HepG2 (cell line): ENCODE measurements around the gene NUDCD3. TPM values are rescaled to one million over a fixed set of nuclear protein-coding genes. Genes with fewer than 3 reads are reported as not detected.

Experiments
- ATAC-seq: fragments of 200-7000 bp; cut with Tn5 transposase; 3 replicates; pipeline ENCODE4 v1.9.1; 2020; ENCODE audit warnings: mild to moderate bottlenecking, moderate library complexity
- BruUV-seq: library from RNA; stranded (reverse); fragments of 400-500 nt; replicated peaks from 2 replicates; lab custom pipeline; 2021; lab: Mats Ljungman, UMichigan
- CTCF ChIA-PET: fragments of 300-600 bp; formaldehyde crosslinking; extraction: SDS; loops from one replicate; lab custom pipeline; 2021; ENCODE audit warnings: low total read pairs, inconsistent platforms, low intra/inter-chr PET ratio; lab: Yijun Ruan, JAX
- POLR2A ChIA-PET: fragments of 350-600 bp; sonication (Branson Sonifier 250); formaldehyde crosslinking; loops from one replicate; lab custom pipeline; 2020; ENCODE audit warnings: antibody characterized with exemption, inconsistent platforms; lab: Yijun Ruan, JAX
- DNase-seq: peaks from one replicate; pipeline ENCODE4 v3.0.0-alpha.2; 2015; ENCODE audit warnings: low spot score
- FAIRE-seq: peaks from 3 replicates; lab custom pipeline; 2011; peaks lifted over from hg19 to GRCh38; lab: Jason Lieb, UNC
- H2AFZ ChIP-seq: one replicate; pipeline ENCODE4 v1.6.1; 2011; ENCODE audit warnings: low read length, inconsistent platforms
- H3K27ac ChIP-seq: fragments of 300-600 bp; 3 replicates; pipeline ENCODE4 v1.8.0; 2011; ENCODE audit warnings: mixed run types, mild to moderate bottlenecking, mixed read lengths, low read length, inconsistent platforms; ENCODE audit not compliant: insufficient read depth; ENCODE audit errors: extremely low read length
- H3K27me3 ChIP-seq, 2 experiments: fragments of 200-600 bp in 1 of 2; 2 replicates in 1 of 2; 3 replicates in 1 of 2; pipeline versions ENCODE4 v1.6.0 to v1.8.0; 2011; ENCODE audit warnings: low read length in 2 of 2, mild to moderate bottlenecking in 2 of 2, moderate library complexity in 2 of 2, inconsistent platforms in 1 of 2; ENCODE audit not compliant: insufficient read depth in 2 of 2, control insufficient read depth in 1 of 2
- H3K36me3 ChIP-seq, 2 experiments: fragments of 200-600 bp in 1 of 2; replicated peaks in 1 of 2; 2 replicates in 1 of 2; 3 replicates in 1 of 2; pipeline versions ENCODE4 v1.5.1 to v1.8.0; 2011; ENCODE audit warnings: low read length in 2 of 2, inconsistent platforms in 1 of 2; ENCODE audit not compliant: insufficient read depth in 2 of 2, control insufficient read depth in 1 of 2
- H3K4me1 ChIP-seq: 2 replicates; pipeline ENCODE4 v1.5.1; 2012; ENCODE audit warnings: low read length, inconsistent platforms; ENCODE audit not compliant: insufficient read depth
- H3K4me2 ChIP-seq: 2 replicates; pipeline ENCODE4 v1.6.0; 2011; ENCODE audit warnings: low read depth, low read length, inconsistent platforms
- H3K4me3 ChIP-seq, 3 experiments: fragments of 200-600 bp in 1 of 3; sonication (generic), shearing (Covaris generic) in 1 of 3; replicated peaks in 1 of 3; 2 replicates each; pipeline ENCODE4 v1.5.1; 2011 to 2016; ENCODE audit warnings: low read length in 3 of 3, inconsistent platforms in 2 of 3, low read depth in 2 of 3, mild to moderate bottlenecking in 2 of 3, control low read depth in 1 of 3, mixed read lengths in 1 of 3; ENCODE audit not compliant: insufficient read depth in 1 of 3
- H3K79me2 ChIP-seq: one replicate; pipeline ENCODE4 v1.6.1; 2011; ENCODE audit warnings: low read length, inconsistent platforms; ENCODE audit not compliant: insufficient read depth
- H3K9ac ChIP-seq: 2 replicates; pipeline ENCODE4 v1.6.0; 2011; ENCODE audit warnings: mild to moderate bottlenecking, low read depth, low read length, inconsistent platforms; ENCODE audit not compliant: insufficient read depth
- H3K9me3 ChIP-seq: 2 replicates; pipeline ENCODE4 v1.5.1; 2012; ENCODE audit warnings: mild to moderate bottlenecking, low read length
- H4K20me1 ChIP-seq: 2 replicates; pipeline ENCODE4 v1.6.0; 2011; ENCODE audit warnings: inconsistent platforms, mild to moderate bottlenecking, low read length, moderate library complexity; ENCODE audit not compliant: insufficient read depth
- CEBPB ChIP-seq: IDR thresholded peaks from 2 replicates; pipeline ENCODE4 v1.6.1; 2011; ENCODE audit warnings: low read depth, low read length, improper control_type of control experiment, borderline replicate concordance
- ELK4 ChIP-seq: sonication (generic); formaldehyde crosslinking; IDR thresholded peaks from 2 replicates; pipeline ENCODE4 v1.9.0; 2021; ENCODE audit warnings: missing genetic modification reagents, borderline replicate concordance
- HDAC6 ChIP-seq: fragments of 200-600 bp; sonication (generic); IDR thresholded peaks from 2 replicates; pipeline ENCODE4 v1.7.0; 2017; ENCODE audit warnings: mild to moderate bottlenecking, antibody characterized with exemption, low read length, low read depth
- HES4 ChIP-seq: sonication (generic); formaldehyde crosslinking; IDR thresholded peaks from 2 replicates; pipeline ENCODE4 v1.9.0; 2021; ENCODE audit warnings: mild to moderate bottlenecking, missing genetic modification reagents, borderline replicate concordance
- POLR2AphosphoS2 ChIP-seq: IDR thresholded peaks from 2 replicates; pipeline ENCODE4 v1.6.1; 2011; ENCODE audit warnings: low read depth, low read length, improper control_type of control experiment
- SUZ12 ChIP-seq: fragments of 150-350 bp; IDR thresholded peaks from 2 replicates; pipeline ENCODE4 v1.6.1; 2014; ENCODE audit warnings: low read depth, low read length
- XBP1 ChIP-seq: sonication (generic); formaldehyde crosslinking; IDR thresholded peaks from 2 replicates; pipeline ENCODE4 v1.5.0; 2020; ENCODE audit warnings: missing genetic modification reagents
- ZBTB20 ChIP-seq: sonication (generic); formaldehyde crosslinking; IDR thresholded peaks from 2 replicates; pipeline ENCODE4 v1.8.1; 2023; ENCODE audit warnings: missing genetic modification reagents, low read depth, mild to moderate bottlenecking, borderline replicate concordance
- ZBTB7A ChIP-seq: sonication (generic); formaldehyde crosslinking; IDR thresholded peaks from 2 replicates; pipeline ENCODE4 v1.8.0; 2022; ENCODE audit warnings: mild to moderate bottlenecking, missing genetic modification reagents
- ZFAT ChIP-seq: sonication (generic); formaldehyde crosslinking; conservative IDR thresholded peaks from 2 replicates; pipeline ENCODE4 v1.8.1; 2023; ENCODE audit warnings: missing genetic modification reagents, inconsistent platforms
- ZNF280D ChIP-seq: sonication (generic); formaldehyde crosslinking; IDR thresholded peaks from 2 replicates; pipeline ENCODE4 v1.5.1; 2020; ENCODE audit warnings: mild to moderate bottlenecking, missing genetic modification reagents
- ZNF556 ChIP-seq: sonication (generic); formaldehyde crosslinking; IDR thresholded peaks from 2 replicates; pipeline ENCODE4 v1.4.0; 2020; ENCODE audit warnings: mild to moderate bottlenecking, missing genetic modification reagents, borderline replicate concordance
- ZNF883 ChIP-seq: sonication (generic); formaldehyde crosslinking; IDR thresholded peaks from 2 replicates; pipeline ENCODE4 v1.5.1; 2020; ENCODE audit warnings: mild to moderate bottlenecking, missing genetic modification reagents; ENCODE audit errors: not compliant biosample characterization
- WGBS: methylation state at CpG from one replicate; pipeline ENCODE4 v1.1.6; 2017; ENCODE audit warnings: low lambda C conversion rate; 5-methylcytosine and 5-hydroxymethylcytosine counted together
- in situ Hi-C: cut with HindIII; loops from 2 replicates; pipeline ENCODE4 v1.10.0; 2017; ENCODE audit warnings: low pct_unique_long_range_greater_than_20kb; ENCODE audit not compliant: extremely low pct_ligation_motif_present
- intact Hi-C: fragments of 100-400 bp; cut with micrococcal nuclease; formaldehyde crosslinking; loops from one replicate; pipeline ENCODE4 v1.10.0; 2022; ENCODE audit not compliant: unreplicated experiment
- polyA plus RNA-seq, 8 experiments: library from polyadenylated mRNA; depleted of rRNA in 3 of 8; stranded (reverse) in 7 of 8; unstranded in 1 of 8; fragments of >200 nt; fragmentation: Illumina TruSeq in 4 of 8; extraction: Trizol in 4 of 8; gene quantifications; 2 replicates each; pipeline versions ENCODE4 v1.2.1 to v1.2.3, GENCODE V29; 2011 to 2016; ENCODE audit warnings: low read depth in 4 of 8, missing spikeins in 1 of 8, mixed read lengths in 1 of 8; ENCODE audit not compliant: insufficient read depth in 1 of 8
- total RNA-seq, 5 experiments: library from RNA; depleted of rRNA; stranded (reverse); fragments of >200 nt; fragmentation: Illumina TruSeq; extraction: Trizol; gene quantifications; 2 replicates each; pipeline ENCODE4 v1.2.3, GENCODE V29; 2016; ENCODE audit warnings: low read depth in 1 of 5
- TF ChIP-seq, protein P1 (sequence below): IDR thresholded peaks from 2 replicates; pipeline ENCODE4 v1.6.1; 2016; ENCODE audit warnings: low read depth, borderline replicate concordance

Gene NUDCD3
- total and polyA plus RNA-seq, 2 of the 13 experiments (the other 11 are each of a cell fraction or from before 2014, with no cell fraction given) = 20.8 to 49.9 TPM

DNA sequence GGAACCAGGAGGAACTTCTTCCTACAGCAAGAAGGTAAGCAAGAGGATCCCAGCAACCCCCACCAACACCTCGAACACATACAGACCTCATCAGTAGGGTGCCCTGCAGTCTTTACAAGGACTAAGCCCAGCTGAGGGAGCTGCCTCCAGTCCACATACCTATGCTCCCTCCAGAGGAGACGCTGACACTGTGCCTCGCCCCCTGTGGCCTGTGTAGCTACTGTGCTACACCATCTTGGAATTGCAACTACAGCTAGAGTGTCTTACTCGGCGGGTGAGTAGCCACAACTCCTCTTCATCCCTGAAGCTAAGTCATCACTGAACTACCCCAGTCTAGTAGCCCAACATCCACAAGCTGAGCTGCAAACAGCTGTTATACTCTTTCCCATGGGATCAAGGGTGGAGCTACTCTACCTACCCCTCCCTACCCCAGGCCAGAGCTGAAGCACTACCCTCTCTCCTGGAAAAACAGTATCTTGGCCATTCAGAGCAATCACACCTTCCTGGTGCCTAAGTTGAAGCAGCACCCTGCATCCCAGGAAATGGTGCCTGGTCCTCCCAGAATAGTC is 122.9 kb downstream of the NUDCD3 start (continued):
- TF ChIP-seq ELK4 = no peak
- no peak for TF ChIP-seq ZNF883 (CRISPR knock-in tag)
- no peak for TF ChIP-seq SUZ12
- TF ChIP-seq CEBPB = no peak
- TF ChIP-seq POLR2AphosphoS2 = no peak
- no peak for TF ChIP-seq ZNF556
- TF ChIP-seq XBP1 (CRISPR knock-in tag) = no peak
- TF ChIP-seq, protein P1, sequence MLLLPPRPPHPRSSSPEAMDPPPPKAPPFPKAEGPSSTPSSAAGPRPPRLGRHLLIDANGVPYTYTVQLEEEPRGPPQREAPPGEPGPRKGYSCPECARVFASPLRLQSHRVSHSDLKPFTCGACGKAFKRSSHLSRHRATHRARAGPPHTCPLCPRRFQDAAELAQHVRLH (CRISPR knock-in tag) = no peak
- TF ChIP-seq, all 625 proteins: peak for 0

- TF ChIP-seq HDAC6 = no peak
- no peak for TF ChIP-seq ZBTB7A (CRISPR knock-in tag)
- TF ChIP-seq ZBTB20 (CRISPR knock-in tag) = no peak
- TF ChIP-seq ZNF280D (CRISPR knock-in tag) = no peak
- TF ChIP-seq HES4 (CRISPR knock-in tag) = no peak
- no peak for TF ChIP-seq ZFAT (CRISPR knock-in tag)
- no TSS peak for BruUV-seq
- intact Hi-C loops = no loop called here
These were observed 123.5 kb downstream of the NUDCD3 start for GRCh38 chr7:44366986-44367385.

More at GRCh38 chr7:44366986-44367385, 123.5 kb downstream of the NUDCD3 start:
- Histone ChIP-seq H3K9me3 (no peaks in the 10 kb centered on the region), H3K27ac (no peak overlapping the region), H3K79me2 (no peaks in the 10 kb centered on the region), H3K4me1 (0 out of 2 replicates have a peak, but pooled peaks cover 6% of the 10 kb centered on the region), H3K36me3 (no peaks in the 10 kb centered on the region), H3K9ac (no peak overlapping the region), H3K27me3 (no peaks in the 10 kb centered on the region), H2AFZ (no peak overlapping the region), H3K4me2 (no peak overlapping the region), H3K4me3 (no peak overlapping the region), H4K20me1 (no peaks in the 10 kb centered on the region)
- 38% methylated on average over 4 of the region's 4 CpGs for WGBS
- no peak for DNase-seq
- in situ Hi-C loops = no loop called here
- ChIA-PET POLR2A (no interaction called here), CTCF (no interaction called here)
- no peak for FAIRE-seq
- no peak for ATAC-seq
